Trophoblast cell (in vitro differentiated cells and primary cell): Measurements from ENCODE around the gene MAGI2.

ENCODE experiments used
- DNase-seq, 2 donors: peaks; one replicate each; pipeline ENCODE4 v3.0.0-alpha.2; 2016
- H2AFZ ChIP-seq: 2 replicates; pipeline ENCODE4 v1.6.1; 2013; ENCODE audit warnings: low read length, moderate library complexity, mild to moderate bottlenecking; ENCODE audit not compliant: insufficient read depth, poor library complexity
- H2AK5ac ChIP-seq: 2 replicates; pipeline ENCODE4 v1.6.1; 2013; ENCODE audit warnings: mild to moderate bottlenecking, low read length
- H2BK120ac ChIP-seq: 2 replicates; pipeline ENCODE4 v1.6.1; 2013; ENCODE audit warnings: low read length, mild to moderate bottlenecking, moderate library complexity; ENCODE audit not compliant: insufficient read depth, poor library complexity
- H2BK12ac ChIP-seq: 2 replicates; pipeline ENCODE4 v1.6.1; 2013; ENCODE audit warnings: mild to moderate bottlenecking, low read length, moderate library complexity
- H2BK5ac ChIP-seq: 2 replicates; pipeline ENCODE4 v1.6.1; 2013; ENCODE audit warnings: low read length, low read depth, moderate library complexity, mild to moderate bottlenecking; ENCODE audit not compliant: poor library complexity
- H3K14ac ChIP-seq: 2 replicates; pipeline ENCODE4 v1.6.1; 2013; ENCODE audit warnings: mild to moderate bottlenecking, low read length
- H3K18ac ChIP-seq: 2 replicates; pipeline ENCODE4 v1.6.1; 2013; ENCODE audit warnings: mild to moderate bottlenecking, low read length
- H3K23ac ChIP-seq: 2 replicates; pipeline ENCODE4 v1.6.1; 2013; ENCODE audit warnings: low read length
- H3K27ac ChIP-seq: 2 replicates; pipeline ENCODE4 v1.5.1; 2013; ENCODE audit warnings: low read depth, mild to moderate bottlenecking, inconsistent platforms, low read length, moderate library complexity
- H3K27me3 ChIP-seq: 2 replicates; pipeline ENCODE4 v1.6.1; 2013; ENCODE audit warnings: inconsistent platforms, mild to moderate bottlenecking, low read length, moderate library complexity; ENCODE audit not compliant: insufficient read depth
- H3K36me3 ChIP-seq, 2 experiments: 1 replicate in 1 of 2; 2 replicates in 1 of 2; pipeline ENCODE4 v1.6.1; 2013; ENCODE audit warnings: low read length in 2 of 2, mild to moderate bottlenecking in 2 of 2, moderate library complexity in 1 of 2; ENCODE audit not compliant: insufficient read depth in 2 of 2, control insufficient read depth in 1 of 2
- H3K4ac ChIP-seq: 2 replicates; pipeline ENCODE4 v1.6.1; 2013; ENCODE audit warnings: low read depth, mild to moderate bottlenecking, low read length, moderate library complexity
- H3K4me1 ChIP-seq, 2 experiments: 1 replicate in 1 of 2; 2 replicates in 1 of 2; pipeline ENCODE4 v1.6.1; 2013; ENCODE audit warnings: low read length in 2 of 2, mild to moderate bottlenecking in 2 of 2, moderate library complexity in 1 of 2; ENCODE audit not compliant: insufficient read depth in 2 of 2, control insufficient read depth in 1 of 2
- H3K4me2 ChIP-seq: 2 replicates; pipeline ENCODE4 v1.6.1; 2013; ENCODE audit warnings: inconsistent platforms, mild to moderate bottlenecking, low read length, moderate library complexity
- H3K4me3 ChIP-seq: 2 replicates; pipeline ENCODE4 v1.5.1; 2013; ENCODE audit warnings: mild to moderate bottlenecking, low read depth, low read length, inconsistent platforms
- H3K79me1 ChIP-seq: one replicate; pipeline ENCODE4 v1.6.1; 2013; ENCODE audit warnings: low read length
- H3K79me2 ChIP-seq: 2 replicates; pipeline ENCODE4 v1.6.1; 2013; ENCODE audit warnings: low read length, mild to moderate bottlenecking; ENCODE audit not compliant: control insufficient read depth, insufficient read depth, poor library complexity
- H3K9ac ChIP-seq: 2 replicates; pipeline ENCODE4 v1.6.1; 2013; ENCODE audit warnings: mild to moderate bottlenecking, low read length
- H3K9me3 ChIP-seq: 2 replicates; pipeline ENCODE4 v1.6.1; 2013; ENCODE audit warnings: low read depth, mild to moderate bottlenecking, control low read depth, inconsistent platforms, low read length; ENCODE audit not compliant: insufficient read depth
- H4K12ac ChIP-seq: 2 replicates; pipeline ENCODE4 v1.6.1; 2013; ENCODE audit warnings: low read depth, mild to moderate bottlenecking, low read length, moderate library complexity
- H4K8ac ChIP-seq: 2 replicates; pipeline ENCODE4 v1.6.1; 2013; ENCODE audit warnings: low read depth, mild to moderate bottlenecking, low read length, moderate library complexity
- H4K91ac ChIP-seq: one replicate; pipeline ENCODE4 v1.6.1; 2013; ENCODE audit warnings: low read depth, mild to moderate bottlenecking, low read length, moderate library complexity
- WGBS: extraction: QIAGEN DNeasy Blood & Tissue Kit; methylation state at CpG from one replicate; pipeline ENCODE4 v1.1.7; 2013; ENCODE audit warnings: missing lambda C conversion rate; ENCODE audit not compliant: insufficient read length, insufficient coverage; ENCODE audit errors: extremely low coverage; 5-methylcytosine and 5-hydroxymethylcytosine counted together

The MAGI2 gene

GRCh38 chr7:78306634-78307033, 1146.8 kb downstream of the MAGI2 start:
- WGBS, result no CpG with 5 or more reads among the region's 1 CpG
- H2BK5ac ChIP-seq, result no peak overlapping the region
- no peaks in the 10 kb centered on the region for H3K4me1 ChIP-seq
- no peak overlapping the region for H4K12ac ChIP-seq
- no peak overlapping the region for H4K8ac ChIP-seq
- no peaks in the 10 kb centered on the region for H3K79me2 ChIP-seq
- no peak for DNase-seq
- H2BK12ac ChIP-seq, result no peak overlapping the region
- H2AFZ ChIP-seq, result no peak overlapping the region
- no peak overlapping the region for H3K27ac ChIP-seq
- H3K4me2 ChIP-seq, result no peak overlapping the region
- no peaks in the 10 kb centered on the region for H3K9me3 ChIP-seq
- H3K4ac ChIP-seq, result no peak overlapping the region
- peaks cover 2% of the 10 kb centered on the region for H3K79me1 ChIP-seq
- no peak overlapping the region for H3K14ac ChIP-seq
- no peak overlapping the region for H2BK120ac ChIP-seq
- H3K18ac ChIP-seq, result no peak overlapping the region
- H2AK5ac ChIP-seq, result no peak overlapping the region
- no peak overlapping the region for H4K91ac ChIP-seq
- H3K4me3 ChIP-seq, result no peak overlapping the region
- no peak overlapping the region for H3K23ac ChIP-seq
- H3K36me3 ChIP-seq, result no peaks in the 10 kb centered on the region
- H3K9ac ChIP-seq, result no peak overlapping the region
- no peaks in the 10 kb centered on the region for H3K27me3 ChIP-seq

GRCh38 chr7:78301407-78301806, 1152.1 kb downstream of the MAGI2 start:
- H3K27me3 ChIP-seq, result no peaks in the 10 kb centered on the region
- no peak overlapping the region for H2AK5ac ChIP-seq
- H3K4me3 ChIP-seq, result no peak overlapping the region
- H4K91ac ChIP-seq, result no peak overlapping the region
- H3K79me1 ChIP-seq, result peaks cover 2% of the 10 kb centered on the region
- no peaks in the 10 kb centered on the region for H3K9me3 ChIP-seq
- H2AFZ ChIP-seq, result no peak overlapping the region
- no peaks in the 10 kb centered on the region for H3K4me1 ChIP-seq
- no peak overlapping the region for H3K23ac ChIP-seq
- no peak overlapping the region for H4K12ac ChIP-seq
- no peaks in the 10 kb centered on the region for H3K79me2 ChIP-seq
- peak overlapping the region; percentile 59 for H3K27ac ChIP-seq
- H3K14ac ChIP-seq, result no peak overlapping the region
- no peak overlapping the region for H3K4me2 ChIP-seq
- H3K4ac ChIP-seq, result no peak overlapping the region
- H3K36me3 ChIP-seq, result no peaks in the 10 kb centered on the region
- H2BK5ac ChIP-seq, result no peak overlapping the region
- no peak overlapping the region for H2BK120ac ChIP-seq
- H2BK12ac ChIP-seq, result no peak overlapping the region
- no CpG with 5 or more reads among the region's 3 CpGs for WGBS
- DNase-seq, result peak; percentile 1 to 4
- no peak overlapping the region for H3K18ac ChIP-seq
- no peak overlapping the region for H3K9ac ChIP-seq
- H4K8ac ChIP-seq, result no peak overlapping the region

GRCh38 chr7:78299088-78299487, 1154.4 kb downstream of the MAGI2 start:
- no CpG with 5 or more reads among the region's 5 CpGs for WGBS
- Histone ChIP-seq H3K9ac (no peak overlapping the region), H4K8ac (no peak overlapping the region), H3K79me2 (no peaks in the 10 kb centered on the region), H3K23ac (no peak overlapping the region), H2BK120ac (no peak overlapping the region), H3K18ac (no peak overlapping the region), H3K4me1 (no peaks in the 10 kb centered on the region), H3K4ac (no peak overlapping the region), H3K79me1 (peaks cover 2% of the 10 kb centered on the region), H3K4me2 (no peak overlapping the region), H3K36me3 (no peaks in the 10 kb centered on the region), H4K91ac (no peak overlapping the region), H2AFZ (no peak overlapping the region), H2BK12ac (no peak overlapping the region), H3K14ac (no peak overlapping the region), H4K12ac (no peak overlapping the region), H3K9me3 (no peaks in the 10 kb centered on the region), H3K4me3 (no peak overlapping the region), H2AK5ac (no peak overlapping the region), H3K27me3 (no peaks in the 10 kb centered on the region), H3K27ac (no peak overlapping the region), H2BK5ac (no peak overlapping the region)
- DNase-seq, result no peak

- no peaks in the 10 kb centered on the region for H3K9me3 ChIP-seq
- no peak overlapping the region for H4K8ac ChIP-seq
- no peaks in the 10 kb centered on the region for H3K79me1 ChIP-seq
- H3K4me2 ChIP-seq, result no peak overlapping the region
- no peak for DNase-seq
- H3K27me3 ChIP-seq, result no peaks in the 10 kb centered on the region
- H4K12ac ChIP-seq, result no peak overlapping the region
- H3K4ac ChIP-seq, result no peak overlapping the region
- no peak overlapping the region for H2BK12ac ChIP-seq
- H3K18ac ChIP-seq, result no peak overlapping the region
- H2BK5ac ChIP-seq, result no peak overlapping the region
- H3K27ac ChIP-seq, result no peak overlapping the region
- no peak overlapping the region for H2BK120ac ChIP-seq
- WGBS, result no CpG with 5 or more reads among the region's 5 CpGs
- no peak overlapping the region for H3K14ac ChIP-seq
- no peaks in the 10 kb centered on the region for H3K36me3 ChIP-seq
- no peak overlapping the region for H3K23ac ChIP-seq
- H3K4me3 ChIP-seq, result no peak overlapping the region
- no peak overlapping the region for H2AFZ ChIP-seq
- H3K4me1 ChIP-seq, result no peaks in the 10 kb centered on the region
- H2AK5ac ChIP-seq, result no peak overlapping the region
- no peak overlapping the region for H3K9ac ChIP-seq
- no peaks in the 10 kb centered on the region for H3K79me2 ChIP-seq
- H4K91ac ChIP-seq, result no peak overlapping the region
These were observed 1156.7 kb downstream of the MAGI2 start for GRCh38 chr7:78296644-78297371.
